GM19372 (cell line): ENCODE data around the gene ACTA1.
A peak's percentile ranks its signal among the peaks of the same experiment; 100 is the strongest.
"Not testable (repeated sequence)": the region's sequence is repeated elsewhere in the genome, so short reads cannot be mapped to it uniquely, and the experiment has no call there.

Experiments
- ATAC-seq: cut with Tn5 transposase; IDR thresholded peaks from one replicate; pipeline ENCODE4 v1.9.1; 2021; ENCODE audit warnings: mild to moderate bottlenecking, low read depth, moderate library complexity; ENCODE audit not compliant: unreplicated experiment

Gene ACTA1

DNA sequence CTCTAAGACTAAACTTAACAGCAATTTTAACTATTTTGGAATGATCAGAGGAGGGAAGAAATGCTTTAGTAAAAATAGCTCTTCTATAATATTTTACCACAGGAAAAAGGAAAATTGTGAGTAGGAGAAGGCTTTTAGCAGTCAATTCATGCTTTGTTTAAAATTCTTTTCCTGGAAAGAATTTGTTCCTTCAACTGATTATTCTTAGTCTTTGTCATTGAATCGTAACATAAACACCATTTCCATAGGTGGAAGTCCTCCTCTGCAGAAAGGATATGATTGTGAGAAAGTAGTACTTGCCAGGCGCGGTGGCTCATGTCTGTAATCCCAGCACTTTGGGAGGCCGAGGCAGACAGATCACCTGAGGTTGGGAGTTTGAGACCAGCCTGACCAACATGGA lies 11.9 kb upstream of the ACTA1 start:
- no peak for ATAC-seq

DNA sequence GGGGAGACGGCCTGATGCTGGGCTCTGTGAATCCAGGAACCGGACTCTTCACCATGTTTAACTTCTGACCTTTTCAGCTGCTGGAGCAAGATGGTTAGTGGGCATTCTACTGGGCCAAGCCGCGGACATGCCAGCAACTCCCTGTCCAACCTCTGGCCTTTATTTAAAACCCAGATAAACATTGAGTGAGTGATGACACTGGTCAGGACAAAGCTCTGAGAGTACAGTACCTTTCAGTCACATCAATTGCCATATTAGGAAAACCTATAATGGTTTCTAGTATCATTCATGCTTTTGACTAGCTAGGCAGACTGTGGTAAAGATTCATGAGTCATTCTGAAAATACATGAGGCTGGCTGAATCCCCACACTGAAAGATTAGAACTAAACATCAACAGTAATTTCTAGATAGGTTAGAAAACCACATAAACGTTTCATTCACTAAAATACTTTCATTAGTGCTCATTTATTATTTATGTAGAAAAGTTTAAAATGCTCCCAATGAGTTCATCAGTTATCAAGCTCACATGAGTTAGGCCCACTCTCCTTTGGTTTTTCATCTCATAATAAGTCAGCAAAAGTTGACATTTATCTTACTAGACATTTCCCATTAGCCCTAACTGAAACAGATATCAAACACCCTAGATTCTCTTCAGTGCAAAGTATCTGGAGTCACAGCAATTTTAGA lies 7.1 kb upstream of the ACTA1 start:
- peak; percentile 98 for ATAC-seq

GRCh38 chr1:229438021-229438420 lies 4.1 kb upstream of the ACTA1 start:
- ATAC-seq, result no peak

- no peak for ATAC-seq
Measured at GRCh38 chr1:229437443-229437842, 3.5 kb upstream of the ACTA1 start.

- ATAC-seq, result no peak
Measured at GRCh38 chr1:229436201-229436600, 2.3 kb upstream of the ACTA1 start.

GRCh38 chr1:229434641-229435051 lies 752 bp upstream of the ACTA1 start:
- no peak for ATAC-seq

GRCh38 chr1:229433364-229434004 lies 410 bp downstream of the ACTA1 start:
- no peak for ATAC-seq

GRCh38 chr1:229432905-229433304 lies 989 bp downstream of the ACTA1 start:
- no peak for ATAC-seq

GRCh38 chr1:229432116-229432461 lies 1.8 kb downstream of the ACTA1 start:
- no peak for ATAC-seq

DNA sequence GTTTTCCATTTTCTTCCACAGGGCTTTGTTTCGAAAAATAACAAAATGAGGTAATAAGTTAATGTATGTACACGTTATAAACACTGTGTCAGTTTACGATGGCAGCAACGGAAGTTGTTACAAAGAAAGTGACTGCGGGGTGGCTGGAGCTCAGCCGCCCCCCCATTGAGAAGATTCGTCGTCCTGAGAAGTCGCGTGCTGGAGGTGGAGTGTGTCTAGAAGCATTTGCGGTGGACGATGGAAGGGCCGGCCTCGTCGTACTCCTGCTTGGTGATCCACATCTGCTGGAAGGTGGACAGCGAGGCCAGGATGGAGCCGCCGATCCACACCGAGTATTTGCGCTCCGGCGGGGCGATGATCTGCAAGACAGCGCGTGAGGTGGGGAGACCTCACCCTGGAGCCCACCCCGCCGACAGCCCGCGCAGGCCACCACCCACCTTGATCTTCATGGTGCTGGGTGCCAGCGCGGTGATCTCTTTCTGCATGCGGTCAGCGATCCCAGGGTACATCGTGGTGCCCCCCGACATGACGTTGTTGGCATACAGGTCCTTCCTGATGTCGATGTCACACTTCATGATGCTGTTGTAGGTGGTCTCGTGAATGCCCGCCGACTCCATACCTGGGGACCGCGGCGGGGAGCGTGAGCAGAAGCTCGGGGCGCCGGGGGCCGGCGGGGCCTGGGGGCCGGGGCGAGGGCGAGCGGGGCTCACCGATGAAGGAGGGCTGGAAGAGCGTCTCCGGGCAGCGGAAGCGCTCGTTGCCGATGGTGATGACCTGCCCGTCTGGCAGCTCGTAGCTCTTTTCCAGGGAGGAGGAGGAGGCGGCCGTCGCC lies 2.4 kb downstream of the ACTA1 start:
- ATAC-seq, result no peak

- no peak for ATAC-seq
Measured at GRCh38 chr1:229430761-229431283, 3.1 kb downstream of the ACTA1 start.

DNA sequence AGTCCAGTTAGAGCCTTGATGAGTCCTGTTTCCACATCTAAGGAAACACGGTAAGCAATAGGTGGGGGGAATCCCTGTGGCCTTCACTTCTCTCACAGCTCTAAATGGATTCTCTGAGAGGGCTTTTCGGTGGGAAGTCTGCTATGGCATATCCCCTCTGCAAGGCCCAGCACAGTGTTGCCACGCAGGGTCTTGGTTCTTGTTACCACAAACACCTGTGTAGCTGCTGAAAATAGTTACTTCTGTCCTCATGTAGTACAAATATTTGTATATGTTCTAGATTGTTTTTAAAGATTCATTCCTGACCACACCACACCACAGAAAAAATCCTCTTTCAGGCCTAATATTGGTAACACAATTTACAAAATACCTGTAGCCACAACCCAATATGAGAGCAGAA lies 5.6 kb downstream of the ACTA1 start:
- ATAC-seq, result no peak

GRCh38 chr1:229427572-229427971 lies 6.3 kb downstream of the ACTA1 start:
- ATAC-seq, result no peak

DNA sequence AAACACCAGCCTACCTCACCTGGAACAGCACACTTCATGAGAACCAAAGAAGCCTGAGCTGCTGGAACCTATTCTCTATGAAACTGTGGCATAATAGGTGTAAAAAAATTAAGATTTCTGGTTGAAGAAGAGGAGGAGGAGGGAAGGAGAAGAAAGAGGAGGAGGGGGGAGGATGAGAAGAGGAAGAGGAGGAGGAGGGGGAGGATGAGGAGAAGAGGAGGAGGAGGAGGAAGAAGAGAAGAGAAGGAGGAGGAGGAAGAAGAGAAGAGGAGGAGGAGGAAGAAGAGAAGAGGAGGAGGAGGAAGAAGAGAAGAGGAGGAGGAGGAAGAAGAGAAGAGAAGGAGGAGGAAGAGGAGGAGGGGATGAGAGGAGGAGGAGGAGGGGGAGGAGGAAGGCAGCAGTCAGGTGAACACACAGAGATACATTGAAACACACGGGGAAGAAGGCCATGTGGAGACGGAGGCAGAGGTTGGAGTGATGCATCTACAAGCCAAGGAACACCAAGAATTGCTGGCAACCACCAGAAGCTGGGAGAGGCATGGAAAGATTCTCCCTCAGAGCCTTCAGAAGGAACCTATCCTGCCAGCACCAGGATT lies 8.2 kb downstream of the ACTA1 start:
- no peak for ATAC-seq

DNA sequence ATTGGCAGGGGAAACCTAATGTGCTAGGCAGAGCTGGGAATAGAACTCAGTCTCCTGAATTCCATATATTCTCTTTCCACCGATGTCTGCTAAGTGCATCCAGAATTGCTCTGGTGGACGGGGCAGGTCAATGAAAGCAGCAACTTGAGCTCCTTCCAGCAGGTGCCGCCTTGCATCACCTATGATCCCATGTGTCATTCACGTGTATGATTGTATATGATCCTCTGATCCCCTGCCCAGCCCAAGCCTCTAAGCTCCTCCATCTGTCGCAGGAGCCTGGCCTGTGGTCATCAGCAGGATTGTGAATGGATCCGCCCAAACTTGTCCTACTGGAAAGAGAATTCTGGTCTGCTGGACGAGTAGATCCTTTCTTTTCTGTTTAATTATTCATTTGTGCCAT lies 13.1 kb downstream of the ACTA1 start:
- no peak for ATAC-seq

GRCh38 chr1:229420224-229420623 lies 13.7 kb downstream of the ACTA1 start:
- no peak for ATAC-seq

DNA sequence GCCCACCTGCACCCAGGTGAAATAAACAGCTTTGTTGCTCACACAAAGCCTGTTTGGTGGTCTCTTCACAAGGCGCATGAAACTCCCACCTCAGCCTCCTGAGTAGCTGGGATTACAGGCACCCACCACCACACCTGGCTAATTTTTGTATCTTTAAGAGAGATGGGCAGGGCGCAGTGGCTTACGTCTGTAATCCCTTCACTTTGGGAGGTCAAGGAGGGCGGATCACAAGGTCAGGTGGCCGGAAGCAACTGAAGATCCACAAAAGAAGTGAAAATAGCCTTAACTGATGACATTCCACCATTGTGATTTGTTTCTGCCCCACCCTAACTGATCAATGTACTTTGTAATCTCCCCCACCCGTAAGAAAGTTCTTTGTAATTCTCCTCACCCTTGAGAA lies 15.3 kb downstream of the ACTA1 start:
- not testable (repeated sequence) for ATAC-seq

DNA sequence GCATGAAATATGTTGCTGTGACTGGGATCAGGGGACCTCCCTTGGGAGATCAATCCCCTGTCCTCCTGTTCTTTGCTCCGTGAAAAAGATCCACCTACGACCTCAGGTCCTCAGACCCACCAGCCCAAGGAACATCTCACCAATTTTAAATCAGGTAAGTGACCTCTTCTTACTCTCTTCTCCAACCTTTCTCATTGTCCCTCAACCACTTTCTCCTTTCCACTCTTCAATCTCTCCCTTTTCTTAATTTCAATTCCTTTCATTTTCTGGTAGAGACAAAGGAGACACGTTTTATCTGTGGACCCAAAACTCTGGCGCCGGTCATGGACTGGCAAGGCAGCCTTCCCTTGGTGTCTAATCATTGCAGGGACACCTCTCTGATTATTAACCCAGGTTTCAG lies 21.1 kb downstream of the ACTA1 start:
- ATAC-seq, result not testable (repeated sequence)

- no peak for ATAC-seq
Measured at GRCh38 chr1:229412056-229412455, 21.8 kb downstream of the ACTA1 start.

- ATAC-seq, result no peak
Measured at GRCh38 chr1:229411434-229412055, 22.3 kb downstream of the ACTA1 start.
